GM23338 (cell line): ENCODE data around the gene MYCBP2. TPM values are rescaled to one million over a fixed set of nuclear protein-coding genes. Genes with fewer than 3 reads are reported as not detected.

Source experiments
- ATAC-seq: fragments of 200-7000 bp; cut with Tn5 transposase; 3 replicates; pipeline ENCODE4 v1.9.1; 2020
- DNase-seq: peaks from one replicate; pipeline ENCODE4 v3.0.0-alpha.2; 2015; ENCODE audit warnings: low spot score
- H2AFZ ChIP-seq: fragments of 200-600 bp; sonication (generic); 2 replicates; pipeline ENCODE4 v1.8.0; 2016; ENCODE audit warnings: antibody characterized with exemption, mild to moderate bottlenecking, moderate library complexity
- H3F3A ChIP-seq: fragments of 200-600 bp; sonication (generic); replicated peaks from 2 replicates; pipeline ENCODE4 v1.8.0; 2017; ENCODE audit warnings: antibody characterized with exemption, mixed run types, low read depth
- H3K27ac ChIP-seq: fragments of 200-600 bp; sonication (generic); 2 replicates; pipeline ENCODE4 v1.6.1; 2016; ENCODE audit warnings: low read depth
- H3K27me3 ChIP-seq: fragments of 200-600 bp; sonication (generic); 2 replicates; pipeline ENCODE4 v1.8.0; 2016; ENCODE audit warnings: mild to moderate bottlenecking, mixed run types, moderate library complexity; ENCODE audit not compliant: insufficient read depth
- H3K36me3 ChIP-seq: fragments of 200-600 bp; sonication (generic); 2 replicates; pipeline ENCODE4 v1.8.0; 2016; ENCODE audit warnings: mild to moderate bottlenecking; ENCODE audit not compliant: insufficient read depth
- H3K4me1 ChIP-seq: fragments of 200-600 bp; sonication (generic); 2 replicates; pipeline ENCODE4 v1.8.0; 2016; ENCODE audit warnings: mild to moderate bottlenecking, moderate library complexity; ENCODE audit not compliant: insufficient read depth
- H3K4me2 ChIP-seq: fragments of 200-600 bp; sonication (generic); 2 replicates; pipeline ENCODE4 v1.7.1; 2017; ENCODE audit warnings: mixed run types
- H3K4me3 ChIP-seq: fragments of 200-600 bp; sonication (generic); 2 replicates; pipeline ENCODE4 v1.6.1; 2016; ENCODE audit warnings: mixed run types
- H3K79me2 ChIP-seq: fragments of 200-600 bp; sonication (generic); replicated peaks from 2 replicates; pipeline ENCODE4 v1.8.0; 2017; ENCODE audit warnings: mild to moderate bottlenecking; ENCODE audit not compliant: insufficient read depth
- H3K9me2 ChIP-seq: fragments of 200-600 bp; sonication (generic); 2 replicates; pipeline ENCODE4 v1.8.0; 2017; ENCODE audit not compliant: insufficient read depth
- H4K20me1 ChIP-seq: fragments of 200-600 bp; sonication (generic); replicated peaks from 2 replicates; pipeline ENCODE4 v1.8.0; 2017; ENCODE audit warnings: mild to moderate bottlenecking; ENCODE audit not compliant: insufficient read depth
- H3K27ac Mint-ChIP-seq: 2 replicates; pipeline ENCODE4 v1.8.0; 2020; ENCODE audit warnings: inconsistent platforms, mild to moderate bottlenecking, moderate library complexity, mixed read lengths
- H3K27me3 Mint-ChIP-seq: 3 replicates; pipeline ENCODE4 v1.8.0; 2022; ENCODE audit warnings: low read depth, mild to moderate bottlenecking, moderate library complexity, mixed read lengths, inconsistent platforms; ENCODE audit not compliant: insufficient read depth, poor library complexity
- H3K36me3 Mint-ChIP-seq: 3 replicates; pipeline ENCODE4 v1.8.0; 2021; ENCODE audit warnings: low read depth, mild to moderate bottlenecking, inconsistent platforms, moderate library complexity, mixed read lengths
- H3K4me1 Mint-ChIP-seq: 3 replicates; pipeline ENCODE4 v1.8.0; 2020; ENCODE audit warnings: mild to moderate bottlenecking, inconsistent platforms, mixed read lengths
- H3K4me3 Mint-ChIP-seq: 3 replicates; pipeline ENCODE4 v1.8.0; 2021; ENCODE audit warnings: moderate library complexity, mild to moderate bottlenecking, inconsistent platforms, mixed read lengths
- H3K9me3 Mint-ChIP-seq: 3 replicates; pipeline ENCODE4 v1.8.0; 2020; ENCODE audit warnings: moderate library complexity, mild to moderate bottlenecking, inconsistent platforms, mixed read lengths
- CREB1 ChIP-seq: fragments of 250-450 bp; sonication (Bioruptor Pico); IDR thresholded peaks from 2 replicates; pipeline ENCODE4 v1.5.0; 2020; ENCODE audit warnings: low read depth, mild to moderate bottlenecking, moderate library complexity
- EZH2phosphoT487 ChIP-seq: fragments of 200-600 bp; sonication (generic); IDR thresholded peaks from one replicate; pipeline ENCODE4 v1.8.1; 2018; ENCODE audit warnings: antibody characterized with exemption; ENCODE audit not compliant: unreplicated experiment
- NANOG ChIP-seq: IDR thresholded peaks from 2 replicates; pipeline ENCODE4 v1.6.1; 2016; ENCODE audit warnings: antibody characterized with exemption, borderline replicate concordance
- POLR2AphosphoS5 ChIP-seq: IDR thresholded peaks from 2 replicates; pipeline ENCODE4 v1.6.1; 2016; ENCODE audit warnings: antibody characterized with exemption, low read depth
- STAT1 ChIP-seq: IDR thresholded peaks from one replicate; pipeline ENCODE4 v1.6.1; 2016; ENCODE audit warnings: antibody characterized with exemption; ENCODE audit not compliant: unreplicated experiment
- polyA plus RNA-seq: library from polyadenylated mRNA; unstranded; fragments of >200 nt; fragmentation: Nextera tagmentation; extraction: Ambion mirVana; gene quantifications from 2 replicates; pipeline ENCODE4 v1.2.1, GENCODE V29; 2016
- total RNA-seq: library from RNA; depleted of rRNA; stranded (reverse); fragments of >200 nt; shearing (Covaris generic); gene quantifications from 2 replicates; pipeline ENCODE4 v1.2.3, GENCODE V29; 2014
- TF ChIP-seq, protein P1 (sequence below): IDR thresholded peaks from one replicate; pipeline ENCODE4 v1.6.1; 2018; ENCODE audit warnings: antibody characterized with exemption; ENCODE audit not compliant: unreplicated experiment
- TF ChIP-seq, protein P2 (sequence below): IDR thresholded peaks from 2 replicates; pipeline ENCODE4 v1.6.1; 2016; ENCODE audit warnings: antibody characterized with exemption
- TF ChIP-seq, protein P3 (sequence below): fragments of 250-450 bp; sonication (Bioruptor Pico); IDR thresholded peaks from 2 replicates; pipeline ENCODE4 v1.5.0; 2020; ENCODE audit warnings: mild to moderate bottlenecking, moderate library complexity
- TF ChIP-seq, protein P4 (sequence below), 2 experiments: fragments of 200-600 bp in 1 of 2; sonication (generic) in 1 of 2; conservative IDR thresholded peaks; 2 replicates each; pipeline versions ENCODE4 v1.5.1 to v1.6.1; 2016 to 2017; ENCODE audit warnings: antibody characterized with exemption in 2 of 2, low read depth in 2 of 2, mild to moderate bottlenecking in 2 of 2, moderate library complexity in 1 of 2

MYCBP2 gene
- total and polyA plus RNA-seq, 2 experiments from 2014 or later, result 54.6 to 77.2 TPM

- Histone ChIP-seq H3K9me2 (no peaks in the 10 kb centered on the region), H3K27ac (no peak overlapping the region), H4K20me1 (no peaks in the 10 kb centered on the region), H3K4me3 (no peak overlapping the region), H3K4me1 (no peaks in the 10 kb centered on the region; the same call in 1 of the 2 replicates), H3K36me3 (no peaks in the 10 kb centered on the region; the same call in 1 of the 2 replicates), H3F3A (no peaks in the 10 kb centered on the region), H3K4me2 (no peak overlapping the region), H2AFZ (no peak overlapping the region), H3K79me2 (no peaks in the 10 kb centered on the region), H3K27me3 (no peaks in the 10 kb centered on the region)
- H3K27me3 Mint-ChIP-seq, result peaks cover 5% of the 10 kb centered on the region
- no peaks in the 10 kb centered on the region for H3K9me3 Mint-ChIP-seq
- TF ChIP-seq EZH2phosphoT487 (no peak), POLR2AphosphoS5 (no peak)
- peaks cover 3% of the 10 kb centered on the region; the same call in 1 of the 3 replicates for H3K4me1 Mint-ChIP-seq
- DNase-seq, result peak; percentile 17
- no peak overlapping the region for H3K4me3 Mint-ChIP-seq
- peak overlapping the region; percentile 62; the same call in 1 of the 2 replicates for H3K27ac Mint-ChIP-seq
- no peaks in the 10 kb centered on the region; the same call in 2 of the 3 replicates for H3K36me3 Mint-ChIP-seq
- ATAC-seq, result peak; percentile 50
Observed at GRCh38 chr13:77136902-77137420, 189.9 kb downstream of the MYCBP2 start.

DNA sequence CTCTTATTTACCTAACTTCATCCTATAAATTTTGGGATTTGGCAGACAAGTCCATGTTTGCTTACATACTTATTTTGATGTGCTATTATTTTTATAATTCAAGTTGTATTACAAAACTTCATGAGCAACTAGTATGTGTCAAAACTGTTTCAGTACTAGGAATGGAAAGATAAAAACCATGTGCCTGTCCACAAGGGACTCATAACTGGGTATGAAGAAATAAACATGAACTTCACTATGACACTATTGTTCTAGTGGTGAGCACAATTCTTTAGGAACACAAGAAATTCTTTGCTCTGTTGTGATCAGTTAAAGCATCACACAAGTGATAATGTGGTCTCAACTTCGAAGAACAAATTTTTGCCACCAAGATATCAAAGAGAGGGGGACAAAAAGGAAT is 202.5 kb downstream of the MYCBP2 start:
- no peaks in the 10 kb centered on the region for H3K36me3 Mint-ChIP-seq
- Histone ChIP-seq H3K27me3 (no peaks in the 10 kb centered on the region), H3K4me1 (no peaks in the 10 kb centered on the region), H3K27ac (no peak overlapping the region), H2AFZ (no peak overlapping the region), H3K4me3 (no peak overlapping the region), H3K9me2 (no peaks in the 10 kb centered on the region), H3K36me3 (no peaks in the 10 kb centered on the region), H4K20me1 (no peaks in the 10 kb centered on the region), H3F3A (no peaks in the 10 kb centered on the region), H3K79me2 (no peaks in the 10 kb centered on the region), H3K4me2 (no peak overlapping the region)
- H3K27ac Mint-ChIP-seq, result no peak overlapping the region
- no peak for DNase-seq
- peaks cover 2% of the 10 kb centered on the region; the same call in 2 of the 3 replicates for H3K4me1 Mint-ChIP-seq
- H3K4me3 Mint-ChIP-seq, result no peak overlapping the region
- no peak for ATAC-seq
- no peaks in the 10 kb centered on the region for H3K27me3 Mint-ChIP-seq
- H3K9me3 Mint-ChIP-seq, result no peaks in the 10 kb centered on the region
- TF ChIP-seq NANOG (no peak), STAT1 (no peak), CREB1 (CRISPR knock-in tag) (no peak)
- TF ChIP-seq, protein P1, sequence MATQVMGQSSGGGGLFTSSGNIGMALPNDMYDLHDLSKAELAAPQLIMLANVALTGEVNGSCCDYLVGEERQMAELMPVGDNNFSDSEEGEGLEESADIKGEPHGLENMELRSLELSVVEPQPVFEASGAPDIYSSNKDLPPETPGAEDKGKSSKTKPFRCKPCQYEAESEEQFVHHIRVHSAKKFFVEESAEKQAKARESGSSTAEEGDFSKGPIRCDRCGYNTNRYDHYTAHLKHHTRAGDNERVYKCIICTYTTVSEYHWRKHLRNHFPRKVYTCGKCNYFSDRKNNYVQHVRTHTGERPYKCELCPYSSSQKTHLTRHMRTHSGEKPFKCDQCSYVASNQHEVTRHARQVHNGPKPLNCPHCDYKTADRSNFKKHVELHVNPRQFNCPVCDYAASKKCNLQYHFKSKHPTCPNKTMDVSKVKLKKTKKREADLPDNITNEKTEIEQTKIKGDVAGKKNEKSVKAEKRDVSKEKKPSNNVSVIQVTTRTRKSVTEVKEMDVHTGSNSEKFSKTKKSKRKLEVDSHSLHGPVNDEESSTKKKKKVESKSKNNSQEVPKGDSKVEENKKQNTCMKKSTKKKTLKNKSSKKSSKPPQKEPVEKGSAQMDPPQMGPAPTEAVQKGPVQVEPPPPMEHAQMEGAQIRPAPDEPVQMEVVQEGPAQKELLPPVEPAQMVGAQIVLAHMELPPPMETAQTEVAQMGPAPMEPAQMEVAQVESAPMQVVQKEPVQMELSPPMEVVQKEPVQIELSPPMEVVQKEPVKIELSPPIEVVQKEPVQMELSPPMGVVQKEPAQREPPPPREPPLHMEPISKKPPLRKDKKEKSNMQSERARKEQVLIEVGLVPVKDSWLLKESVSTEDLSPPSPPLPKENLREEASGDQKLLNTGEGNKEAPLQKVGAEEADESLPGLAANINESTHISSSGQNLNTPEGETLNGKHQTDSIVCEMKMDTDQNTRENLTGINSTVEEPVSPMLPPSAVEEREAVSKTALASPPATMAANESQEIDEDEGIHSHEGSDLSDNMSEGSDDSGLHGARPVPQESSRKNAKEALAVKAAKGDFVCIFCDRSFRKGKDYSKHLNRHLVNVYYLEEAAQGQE, result no peak
- TF ChIP-seq, protein P2, sequence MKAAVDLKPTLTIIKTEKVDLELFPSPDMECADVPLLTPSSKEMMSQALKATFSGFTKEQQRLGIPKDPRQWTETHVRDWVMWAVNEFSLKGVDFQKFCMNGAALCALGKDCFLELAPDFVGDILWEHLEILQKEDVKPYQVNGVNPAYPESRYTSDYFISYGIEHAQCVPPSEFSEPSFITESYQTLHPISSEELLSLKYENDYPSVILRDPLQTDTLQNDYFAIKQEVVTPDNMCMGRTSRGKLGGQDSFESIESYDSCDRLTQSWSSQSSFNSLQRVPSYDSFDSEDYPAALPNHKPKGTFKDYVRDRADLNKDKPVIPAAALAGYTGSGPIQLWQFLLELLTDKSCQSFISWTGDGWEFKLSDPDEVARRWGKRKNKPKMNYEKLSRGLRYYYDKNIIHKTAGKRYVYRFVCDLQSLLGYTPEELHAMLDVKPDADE, result no peak
- TF ChIP-seq, protein P3, sequence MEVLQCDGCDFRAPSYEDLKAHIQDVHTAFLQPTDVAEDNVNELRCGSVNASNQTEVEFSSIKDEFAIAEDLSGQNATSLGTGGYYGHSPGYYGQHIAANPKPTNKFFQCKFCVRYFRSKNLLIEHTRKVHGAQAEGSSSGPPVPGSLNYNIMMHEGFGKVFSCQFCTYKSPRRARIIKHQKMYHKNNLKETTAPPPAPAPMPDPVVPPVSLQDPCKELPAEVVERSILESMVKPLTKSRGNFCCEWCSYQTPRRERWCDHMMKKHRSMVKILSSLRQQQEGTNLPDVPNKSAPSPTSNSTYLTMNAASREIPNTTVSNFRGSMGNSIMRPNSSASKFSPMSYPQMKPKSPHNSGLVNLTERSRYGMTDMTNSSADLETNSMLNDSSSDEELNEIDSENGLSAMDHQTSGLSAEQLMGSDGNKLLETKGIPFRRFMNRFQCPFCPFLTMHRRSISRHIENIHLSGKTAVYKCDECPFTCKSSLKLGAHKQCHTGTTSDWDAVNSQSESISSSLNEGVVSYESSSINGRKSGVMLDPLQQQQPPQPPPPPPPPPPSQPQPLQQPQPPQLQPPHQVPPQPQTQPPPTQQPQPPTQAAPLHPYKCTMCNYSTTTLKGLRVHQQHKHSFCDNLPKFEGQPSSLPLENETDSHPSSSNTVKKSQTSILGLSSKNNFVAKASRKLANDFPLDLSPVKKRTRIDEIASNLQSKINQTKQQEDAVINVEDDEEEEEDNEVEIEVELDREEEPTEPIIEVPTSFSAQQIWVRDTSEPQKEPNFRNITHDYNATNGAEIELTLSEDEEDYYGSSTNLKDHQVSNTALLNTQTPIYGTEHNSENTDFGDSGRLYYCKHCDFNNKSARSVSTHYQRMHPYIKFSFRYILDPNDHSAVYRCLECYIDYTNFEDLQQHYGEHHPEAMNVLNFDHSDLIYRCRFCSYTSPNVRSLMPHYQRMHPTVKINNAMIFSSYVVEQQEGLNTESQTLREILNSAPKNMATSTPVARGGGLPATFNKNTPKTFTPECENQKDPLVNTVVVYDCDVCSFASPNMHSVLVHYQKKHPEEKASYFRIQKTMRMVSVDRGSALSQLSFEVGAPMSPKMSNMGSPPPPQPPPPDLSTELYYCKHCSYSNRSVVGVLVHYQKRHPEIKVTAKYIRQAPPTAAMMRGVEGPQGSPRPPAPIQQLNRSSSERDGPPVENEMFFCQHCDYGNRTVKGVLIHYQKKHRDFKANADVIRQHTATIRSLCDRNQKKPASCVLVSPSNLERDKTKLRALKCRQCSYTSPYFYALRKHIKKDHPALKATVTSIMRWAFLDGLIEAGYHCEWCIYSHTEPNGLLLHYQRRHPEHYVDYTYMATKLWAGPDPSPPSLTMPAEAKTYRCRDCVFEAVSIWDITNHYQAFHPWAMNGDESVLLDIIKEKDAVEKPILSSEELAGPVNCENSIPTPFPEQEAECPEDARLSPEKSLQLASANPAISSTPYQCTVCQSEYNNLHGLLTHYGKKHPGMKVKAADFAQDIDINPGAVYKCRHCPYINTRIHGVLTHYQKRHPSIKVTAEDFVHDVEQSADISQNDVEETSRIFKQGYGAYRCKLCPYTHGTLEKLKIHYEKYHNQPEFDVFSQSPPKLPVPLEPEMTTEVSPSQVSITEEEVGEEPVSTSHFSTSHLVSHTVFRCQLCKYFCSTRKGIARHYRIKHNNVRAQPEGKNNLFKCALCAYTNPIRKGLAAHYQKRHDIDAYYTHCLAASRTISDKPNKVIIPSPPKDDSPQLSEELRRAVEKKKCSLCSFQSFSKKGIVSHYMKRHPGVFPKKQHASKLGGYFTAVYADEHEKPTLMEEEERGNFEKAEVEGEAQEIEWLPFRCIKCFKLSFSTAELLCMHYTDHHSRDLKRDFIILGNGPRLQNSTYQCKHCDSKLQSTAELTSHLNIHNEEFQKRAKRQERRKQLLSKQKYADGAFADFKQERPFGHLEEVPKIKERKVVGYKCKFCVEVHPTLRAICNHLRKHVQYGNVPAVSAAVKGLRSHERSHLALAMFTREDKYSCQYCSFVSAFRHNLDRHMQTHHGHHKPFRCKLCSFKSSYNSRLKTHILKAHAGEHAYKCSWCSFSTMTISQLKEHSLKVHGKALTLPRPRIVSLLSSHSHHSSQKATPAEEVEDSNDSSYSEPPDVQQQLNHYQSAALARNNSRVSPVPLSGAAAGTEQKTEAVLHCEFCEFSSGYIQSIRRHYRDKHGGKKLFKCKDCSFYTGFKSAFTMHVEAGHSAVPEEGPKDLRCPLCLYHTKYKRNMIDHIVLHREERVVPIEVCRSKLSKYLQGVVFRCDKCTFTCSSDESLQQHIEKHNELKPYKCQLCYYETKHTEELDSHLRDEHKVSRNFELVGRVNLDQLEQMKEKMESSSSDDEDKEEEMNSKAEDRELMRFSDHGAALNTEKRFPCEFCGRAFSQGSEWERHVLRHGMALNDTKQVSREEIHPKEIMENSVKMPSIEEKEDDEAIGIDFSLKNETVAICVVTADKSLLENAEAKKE (CRISPR knock-in tag), result no peak
- TF ChIP-seq, protein P4, sequence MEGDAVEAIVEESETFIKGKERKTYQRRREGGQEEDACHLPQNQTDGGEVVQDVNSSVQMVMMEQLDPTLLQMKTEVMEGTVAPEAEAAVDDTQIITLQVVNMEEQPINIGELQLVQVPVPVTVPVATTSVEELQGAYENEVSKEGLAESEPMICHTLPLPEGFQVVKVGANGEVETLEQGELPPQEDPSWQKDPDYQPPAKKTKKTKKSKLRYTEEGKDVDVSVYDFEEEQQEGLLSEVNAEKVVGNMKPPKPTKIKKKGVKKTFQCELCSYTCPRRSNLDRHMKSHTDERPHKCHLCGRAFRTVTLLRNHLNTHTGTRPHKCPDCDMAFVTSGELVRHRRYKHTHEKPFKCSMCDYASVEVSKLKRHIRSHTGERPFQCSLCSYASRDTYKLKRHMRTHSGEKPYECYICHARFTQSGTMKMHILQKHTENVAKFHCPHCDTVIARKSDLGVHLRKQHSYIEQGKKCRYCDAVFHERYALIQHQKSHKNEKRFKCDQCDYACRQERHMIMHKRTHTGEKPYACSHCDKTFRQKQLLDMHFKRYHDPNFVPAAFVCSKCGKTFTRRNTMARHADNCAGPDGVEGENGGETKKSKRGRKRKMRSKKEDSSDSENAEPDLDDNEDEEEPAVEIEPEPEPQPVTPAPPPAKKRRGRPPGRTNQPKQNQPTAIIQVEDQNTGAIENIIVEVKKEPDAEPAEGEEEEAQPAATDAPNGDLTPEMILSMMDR (conservative IDR thresholded peaks at IDR 0.05; ENCODE audit: low read depth in 2 of 2), result no peak
